Mesenchymal stem cell (in vitro differentiated cells and primary cell): ENCODE data around the gene GPATCH8.
A peak's percentile ranks its signal among the peaks of the same experiment; 100 is the strongest.

ENCODE experiments used
- DNase-seq: peaks from one replicate; pipeline ENCODE4 v3.0.0-alpha.2; 2013
- H2AFZ ChIP-seq: one replicate; pipeline ENCODE4 v1.6.1; 2013; ENCODE audit warnings: low read depth, mild to moderate bottlenecking, control low read depth, inconsistent platforms, low read length, moderate library complexity
- H2AK5ac ChIP-seq: 2 replicates; pipeline ENCODE4 v1.6.1; 2013; ENCODE audit warnings: low read length, moderate library complexity, mild to moderate bottlenecking, inconsistent platforms; ENCODE audit not compliant: severe bottlenecking
- H2BK120ac ChIP-seq: one replicate; pipeline ENCODE4 v1.6.1; 2013; ENCODE audit warnings: low read depth, mild to moderate bottlenecking, inconsistent platforms, low read length, moderate library complexity
- H2BK12ac ChIP-seq, 2 experiments: one replicate each; pipeline ENCODE4 v1.6.1; 2013; ENCODE audit warnings: inconsistent platforms in 2 of 2, low read length in 2 of 2, mild to moderate bottlenecking in 2 of 2, moderate library complexity in 2 of 2, control low read depth in 1 of 2
- H2BK15ac ChIP-seq: one replicate; pipeline ENCODE4 v1.6.1; 2013; ENCODE audit warnings: mild to moderate bottlenecking, low read depth, inconsistent platforms; ENCODE audit not compliant: poor library complexity, severe bottlenecking
- H2BK5ac ChIP-seq: 2 replicates; pipeline ENCODE4 v1.6.1; 2013; ENCODE audit warnings: low read depth, mild to moderate bottlenecking, low read length, control low read depth, inconsistent platforms; ENCODE audit not compliant: poor library complexity, severe bottlenecking
- H3K14ac ChIP-seq, 2 experiments: one replicate each; pipeline ENCODE4 v1.6.1; 2013; ENCODE audit warnings: inconsistent platforms in 2 of 2, low read length in 2 of 2, control low read depth in 1 of 2, mild to moderate bottlenecking in 1 of 2, moderate library complexity in 1 of 2
- H3K18ac ChIP-seq, 2 experiments: one replicate each; pipeline ENCODE4 v1.6.1; 2013; ENCODE audit warnings: inconsistent platforms in 2 of 2, low read length in 2 of 2, control low read depth in 1 of 2, low read depth in 1 of 2, mild to moderate bottlenecking in 1 of 2
- H3K23ac ChIP-seq, 2 experiments: one replicate each; pipeline ENCODE4 v1.6.1; 2013; ENCODE audit warnings: inconsistent platforms in 2 of 2, low read length in 2 of 2, mild to moderate bottlenecking in 2 of 2, moderate library complexity in 2 of 2, control low read depth in 1 of 2
- H3K27ac ChIP-seq: 2 replicates; pipeline ENCODE4 v1.5.1; 2013; ENCODE audit warnings: mild to moderate bottlenecking, moderate library complexity, low read length, control low read depth, inconsistent platforms; ENCODE audit not compliant: poor library complexity, severe bottlenecking
- H3K27me3 ChIP-seq, 2 experiments: 2 replicates each; pipeline versions ENCODE4 v1.6.1 to v1.7.0; 2013; ENCODE audit warnings: low read length in 2 of 2, mild to moderate bottlenecking in 2 of 2, moderate library complexity in 2 of 2, control low read depth in 1 of 2, inconsistent platforms in 1 of 2; ENCODE audit not compliant: control insufficient read depth in 1 of 2, insufficient read depth in 1 of 2
- H3K36me3 ChIP-seq, 2 experiments: 2 replicates each; pipeline versions ENCODE4 v1.6.1 to v1.7.0; 2013; ENCODE audit warnings: low read length in 2 of 2, control low read depth in 1 of 2, inconsistent platforms in 1 of 2, low read depth in 1 of 2, mild to moderate bottlenecking in 1 of 2; ENCODE audit not compliant: insufficient read depth in 2 of 2, control insufficient read depth in 1 of 2
- H3K4ac ChIP-seq, 2 experiments: one replicate each; pipeline ENCODE4 v1.6.1; 2013; ENCODE audit warnings: inconsistent platforms in 2 of 2, low read length in 2 of 2, mild to moderate bottlenecking in 2 of 2, moderate library complexity in 2 of 2, control low read depth in 1 of 2, low read depth in 1 of 2
- H3K4me1 ChIP-seq: 2 replicates; pipeline ENCODE4 v1.6.1; 2013; ENCODE audit warnings: low read depth, low read length, control low read depth; ENCODE audit not compliant: control insufficient read depth, insufficient read depth
- H3K4me2 ChIP-seq: 2 replicates; pipeline ENCODE4 v1.6.1; 2013; ENCODE audit warnings: low read length, mild to moderate bottlenecking, inconsistent platforms; ENCODE audit not compliant: poor library complexity, severe bottlenecking
- H3K4me3 ChIP-seq, 2 experiments: 2 replicates each; pipeline versions ENCODE4 v1.5.1 to v1.7.0; 2013; ENCODE audit warnings: low read length in 2 of 2, mild to moderate bottlenecking in 2 of 2, control low read depth in 1 of 2, low read depth in 1 of 2; ENCODE audit not compliant: insufficient read depth in 1 of 2
- H3K79me1 ChIP-seq: replicated peaks from 2 replicates; pipeline ENCODE4 v1.6.1; 2013; ENCODE audit warnings: mild to moderate bottlenecking, control low read depth, low read length, inconsistent platforms; ENCODE audit not compliant: poor library complexity, severe bottlenecking
- H3K9ac ChIP-seq: 2 replicates; pipeline ENCODE4 v1.7.0; 2013; ENCODE audit warnings: mild to moderate bottlenecking, low read length, moderate library complexity
- H3K9me3 ChIP-seq: 2 replicates; pipeline ENCODE4 v1.7.0; 2013; ENCODE audit warnings: mild to moderate bottlenecking, low read length; ENCODE audit not compliant: control insufficient read depth
- H4K8ac ChIP-seq: one replicate; pipeline ENCODE4 v1.6.1; 2013; ENCODE audit warnings: inconsistent platforms, mild to moderate bottlenecking, low read length, moderate library complexity
- H4K91ac ChIP-seq: one replicate; pipeline ENCODE4 v1.6.1; 2013; ENCODE audit warnings: mild to moderate bottlenecking, low read length, inconsistent platforms
- WGBS: methylation state at CpG from one replicate; pipeline ENCODE4 v1.1.7; 2013; ENCODE audit warnings: mixed read lengths; 5-methylcytosine and 5-hydroxymethylcytosine counted together

The GPATCH8 gene

DNA sequence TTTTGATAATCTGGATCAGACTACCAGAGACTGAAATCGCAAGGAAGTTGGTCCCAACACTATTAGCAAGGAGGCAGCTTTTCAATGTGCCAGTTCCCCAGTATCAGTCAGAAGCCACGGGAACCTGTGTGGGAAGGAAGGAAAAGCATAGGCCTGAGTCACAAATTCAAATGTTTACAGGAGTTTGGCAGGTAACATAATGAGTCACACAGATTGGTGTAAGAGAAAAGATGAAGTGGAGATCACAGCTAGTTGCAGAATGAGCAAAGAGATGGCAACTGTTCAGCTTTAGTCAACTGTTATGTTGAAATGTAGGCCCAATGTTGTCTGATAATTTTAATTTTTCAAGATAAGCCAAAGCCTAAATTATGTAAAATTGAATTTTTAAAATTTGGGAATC, 85.7 kb downstream of the GPATCH8 start:
- Histone ChIP-seq H3K4me2 (no peak overlapping the region), H3K14ac (no peak overlapping the region), H3K27ac (no peak overlapping the region), H3K9ac (peak overlapping the region; percentile 44), H3K4ac (no peak overlapping the region), H4K8ac (no peak overlapping the region), H3K23ac (no peak overlapping the region), H3K4me3 (no peak overlapping the region), H2BK120ac (no peak overlapping the region), H2BK15ac (no peak overlapping the region), H3K4me1 (no peaks in the 10 kb centered on the region), H2AK5ac (no peak overlapping the region), H3K27me3 (no peaks in the 10 kb centered on the region), H3K79me1 (peaks cover 22% of the 10 kb centered on the region), H4K91ac (no peak overlapping the region), H2BK5ac (no peak overlapping the region), H3K9me3 (no peaks in the 10 kb centered on the region), H3K18ac (no peak overlapping the region), H2AFZ (no peak overlapping the region), H3K36me3 (peaks cover 14 to 63% of the 10 kb centered on the region in 2 experiments), H2BK12ac (no peak overlapping the region)
- DNase-seq = peak; percentile 59
- 83% methylated on average over 2 of the region's 2 CpGs for WGBS

- Histone ChIP-seq H3K4me1 (no peaks in the 10 kb centered on the region), H3K79me1 (peaks cover 24% of the 10 kb centered on the region), H2BK15ac (no peak overlapping the region), H3K9me3 (no peaks in the 10 kb centered on the region), H3K14ac (no peak overlapping the region), H3K18ac (no peak overlapping the region), H3K9ac (no peak overlapping the region), H3K23ac (no peak overlapping the region), H2BK12ac (no peak overlapping the region), H3K4me2 (no peak overlapping the region), H3K36me3 (peaks cover 9 to 58% of the 10 kb centered on the region in 2 experiments), H3K27me3 (no peaks in the 10 kb centered on the region), H4K91ac (no peak overlapping the region), H2BK5ac (no peak overlapping the region), H4K8ac (no peak overlapping the region), H2AK5ac (no peak overlapping the region), H3K4me3 (no peak overlapping the region), H3K4ac (no peak overlapping the region), H2AFZ (no peak overlapping the region), H3K27ac (peak overlapping the region; percentile 55), H2BK120ac (no peak overlapping the region)
- no peak for DNase-seq
- 100% methylated on average over 2 of the region's 2 CpGs for WGBS
Measured at GRCh38 chr17:44416558-44417289, 86.5 kb downstream of the GPATCH8 start.

DNA sequence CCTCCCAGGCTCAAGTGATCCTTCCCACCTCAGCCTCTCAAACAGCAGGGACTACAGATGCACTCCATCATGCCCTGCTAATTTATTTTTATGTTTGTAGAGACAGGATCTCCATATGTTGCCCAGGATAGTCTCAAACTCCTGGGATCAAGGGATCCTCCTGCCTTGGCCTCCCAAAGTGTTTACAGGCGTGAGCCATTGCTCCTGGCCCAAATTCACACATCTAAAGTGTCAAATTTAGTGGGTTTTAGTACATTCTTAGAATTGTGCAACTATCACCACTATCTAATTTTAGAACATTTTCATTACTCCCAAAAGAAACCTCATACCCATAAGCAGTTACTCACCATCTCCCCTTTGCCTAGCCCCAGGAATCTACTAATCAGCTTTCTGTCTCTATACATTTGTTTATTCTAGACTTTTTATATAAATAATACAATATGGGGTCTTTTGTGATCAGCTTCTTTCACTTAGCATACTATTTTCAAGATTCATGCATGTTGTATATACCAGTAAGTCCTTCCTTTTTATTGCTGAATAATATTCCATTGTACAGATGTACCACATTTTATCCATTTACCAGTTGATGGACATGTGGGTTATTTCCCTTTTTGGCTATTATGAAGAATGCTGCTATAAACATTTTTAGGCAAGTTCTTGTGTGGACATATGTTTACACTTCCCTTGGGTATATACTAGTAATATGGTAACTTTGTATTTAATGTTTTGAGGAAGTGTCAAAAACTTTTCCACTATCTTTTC, 88.6 kb downstream of the GPATCH8 start:
- Histone ChIP-seq H2BK120ac (no peak overlapping the region), H4K91ac (no peak overlapping the region), H2AK5ac (no peak overlapping the region), H3K14ac (no peak overlapping the region), H3K4me2 (no peak overlapping the region), H3K4me3 (no peak overlapping the region), H3K4me1 (no peaks in the 10 kb centered on the region), H3K36me3 (peaks cover 6 to 62% of the 10 kb centered on the region in 2 experiments), H3K23ac (no peak overlapping the region), H2BK15ac (no peak overlapping the region), H3K27me3 (no peaks in the 10 kb centered on the region), H2AFZ (no peak overlapping the region), H3K4ac (no peak overlapping the region), H3K18ac (no peak overlapping the region), H2BK5ac (no peak overlapping the region), H3K27ac (no peak overlapping the region), H3K9ac (no peak overlapping the region), H4K8ac (no peak overlapping the region), H3K79me1 (peaks cover 23% of the 10 kb centered on the region), H2BK12ac (no peak overlapping the region), H3K9me3 (no peaks in the 10 kb centered on the region)
- DNase-seq = no peak
- no CpG with 5 or more reads among the region's 1 CpG for WGBS

DNA sequence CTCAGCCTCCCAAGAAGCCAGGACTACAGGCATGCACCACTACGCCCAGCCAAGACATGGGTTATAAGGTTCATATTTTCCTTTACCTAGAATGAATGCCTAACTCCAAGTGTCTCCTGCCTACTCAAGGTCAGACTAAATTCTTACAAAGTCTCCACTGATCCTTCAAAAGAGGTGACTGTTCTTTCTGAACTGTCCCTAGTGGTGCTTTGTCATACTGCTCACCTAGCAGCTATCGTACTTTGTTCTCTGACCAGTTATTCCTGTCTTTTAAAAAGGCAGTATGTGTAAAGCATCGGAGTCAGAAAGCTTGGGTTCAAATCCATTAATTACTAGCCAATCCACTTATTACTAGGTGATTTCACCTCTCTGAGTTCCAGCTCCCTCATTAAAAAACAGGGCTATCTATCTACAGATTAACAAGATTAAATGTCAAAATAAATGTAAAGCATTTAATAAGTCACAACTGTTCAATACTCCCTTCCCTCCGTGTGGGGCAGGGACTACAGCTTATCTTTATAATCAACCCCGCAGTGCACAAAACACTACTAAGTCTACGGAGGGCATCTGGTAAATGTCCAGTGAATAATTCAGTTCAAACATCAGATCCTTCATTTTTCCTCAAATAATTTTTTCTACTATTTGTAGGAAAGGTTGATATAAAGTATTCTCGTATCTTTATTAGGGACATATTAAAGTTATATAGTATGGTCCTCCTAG, 93.7 kb downstream of the GPATCH8 start:
- no peak for DNase-seq
- no peaks in the 10 kb centered on the region for H3K9me3 ChIP-seq
- H3K14ac ChIP-seq = no peak overlapping the region
- no peak overlapping the region for H2BK120ac ChIP-seq
- peaks cover 24% of the 10 kb centered on the region for H3K79me1 ChIP-seq
- no peak overlapping the region for H3K9ac ChIP-seq
- H3K27ac ChIP-seq = no peak overlapping the region
- no peak overlapping the region for H3K4me2 ChIP-seq
- H3K4me3 ChIP-seq = no peak overlapping the region
- no peaks in the 10 kb centered on the region for H3K4me1 ChIP-seq
- no peak overlapping the region for H2BK12ac ChIP-seq
- H3K36me3 ChIP-seq = peaks cover 0 to 52% of the 10 kb centered on the region in 2 experiments
- no peak overlapping the region for H2AFZ ChIP-seq
- H3K18ac ChIP-seq = no peak overlapping the region
- no peak overlapping the region for H2BK5ac ChIP-seq
- 85% methylated on average over 6 of the region's 7 CpGs for WGBS
- no peaks in the 10 kb centered on the region for H3K27me3 ChIP-seq
- H3K4ac ChIP-seq = no peak overlapping the region
- H4K8ac ChIP-seq = no peak overlapping the region
- H3K23ac ChIP-seq = no peak overlapping the region
- no peak overlapping the region for H4K91ac ChIP-seq
- no peak overlapping the region for H2AK5ac ChIP-seq
- no peak overlapping the region for H2BK15ac ChIP-seq
